GM21515 (cell line): ENCODE measurements around the gene COPB1.

Experiments used
- ATAC-seq: cut with Tn5 transposase; IDR thresholded peaks from one replicate; pipeline ENCODE4 v1.9.1; 2021; ENCODE audit not compliant: unreplicated experiment

The COPB1 gene

GRCh38 chr11:14443638-14444037, 56.0 kb downstream of the COPB1 start:
- ATAC-seq = no peak

GRCh38 chr11:14435717-14436512, 63.7 kb downstream of the COPB1 start:
- no peak for ATAC-seq

GRCh38 chr11:14425621-14426020, 74.0 kb downstream of the COPB1 start:
- no peak for ATAC-seq

GRCh38 chr11:14424096-14424495, 75.5 kb downstream of the COPB1 start:
- no peak for ATAC-seq

GRCh38 chr11:14423633-14424032, 76.0 kb downstream of the COPB1 start:
- ATAC-seq = no peak

- ATAC-seq = no peak
Measured at GRCh38 chr11:14422814-14423182, 76.8 kb downstream of the COPB1 start.

GRCh38 chr11:14422052-14422813, 77.4 kb downstream of the COPB1 start:
- no peak for ATAC-seq

GRCh38 chr11:14420223-14420622, 79.4 kb downstream of the COPB1 start:
- no peak for ATAC-seq

GRCh38 chr11:14418801-14419417, 80.7 kb downstream of the COPB1 start:
- no peak for ATAC-seq

- ATAC-seq = no peak
Measured at GRCh38 chr11:14417617-14418374, 81.8 kb downstream of the COPB1 start.

- no peak for ATAC-seq
Measured at GRCh38 chr11:14417186-14417585, 82.4 kb downstream of the COPB1 start.

GRCh38 chr11:14414470-14415461, 84.8 kb downstream of the COPB1 start:
- no peak for ATAC-seq

GRCh38 chr11:14413307-14414069, 86.1 kb downstream of the COPB1 start:
- no peak for ATAC-seq

GRCh38 chr11:14411818-14412217, 87.8 kb downstream of the COPB1 start:
- no peak for ATAC-seq

GRCh38 chr11:14409891-14410290, 89.7 kb downstream of the COPB1 start:
- ATAC-seq = no peak

GRCh38 chr11:14408612-14409011, 91.0 kb downstream of the COPB1 start:
- no peak for ATAC-seq
